ENCODE results near the gene GMPR2.

GMPR2 gene

DNA sequence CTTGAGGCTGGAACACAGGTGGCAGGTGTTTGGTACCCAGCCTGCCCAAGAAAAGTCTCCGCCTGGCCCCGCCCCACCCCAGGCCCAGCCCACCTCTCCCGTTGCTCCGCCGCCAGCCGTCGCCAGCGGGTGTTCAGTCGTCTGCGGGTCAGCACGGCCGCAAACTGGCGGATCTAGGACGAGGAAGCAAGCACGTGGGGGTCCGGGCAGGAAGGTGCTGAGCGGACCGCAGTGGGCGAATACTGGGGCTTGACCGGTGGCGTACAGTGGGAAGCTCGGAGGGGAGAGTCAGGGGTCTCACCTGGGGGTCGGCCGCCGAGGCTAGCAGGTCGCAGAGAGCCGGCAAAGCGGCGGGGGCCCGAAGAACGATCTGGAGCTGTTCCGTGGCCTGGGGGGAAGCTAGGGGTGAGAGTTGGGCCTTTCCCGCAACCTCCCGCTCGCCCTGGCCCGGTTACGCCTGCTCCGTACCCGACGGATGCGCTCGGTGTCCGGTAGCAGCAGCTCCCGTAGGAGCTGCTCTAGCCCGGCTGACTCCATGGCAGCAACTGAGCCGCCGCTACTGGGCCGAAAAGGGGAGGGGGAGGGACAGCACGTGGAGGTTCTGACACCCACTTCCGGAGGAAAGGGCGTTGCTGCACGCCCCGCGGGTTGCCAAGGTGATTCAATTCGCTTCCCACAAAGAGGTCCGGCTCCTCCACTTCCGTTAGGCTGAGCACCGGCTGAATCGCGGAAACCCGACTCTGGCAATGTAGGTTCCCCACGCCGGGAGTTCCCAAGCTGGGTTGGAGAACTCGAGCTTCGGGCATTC, 44.3 kb upstream of the GMPR2 start, which contains the start of gene IPO4:
IPO4 (minus strand) TSS at position 566 of the 808 bp plus-strand sequence; CDS start at position 537, 29 bp downstream.
- Histone ChIP-seq H3K4me1 (ENCODE audit: control insufficient read depth, insufficient read depth, low read depth, low read length) (peaks cover 7% of the 10 kb centered on the region), H2AK5ac (ENCODE audit: low read length, severe bottlenecking) (no peak within 1 kb of the TSS), H2BK12ac (ENCODE audit: low read length in 2 of 2) (no peak within 1 kb of the TSS), H3K4me2 (ENCODE audit: low read length, poor library complexity, severe bottlenecking) (peak within 1 kb of the TSS; percentile 93), H3K4me3 (ENCODE audit: insufficient read depth in 1 of 2, low read depth in 1 of 2, low read length in 2 of 2) (peak within 1 kb of the TSS; percentile 80 to 92), H3K18ac (ENCODE audit: low read depth in 1 of 2, low read length in 2 of 2) (peak within 1 kb of the TSS; percentile 70 to 89), H3K9ac (ENCODE audit: low read length) (peak within 1 kb of the TSS; percentile 94), H3K36me3 (ENCODE audit: control insufficient read depth in 1 of 2, insufficient read depth in 2 of 2, low read depth in 1 of 2, low read length in 2 of 2) (peaks cover 65 to 73% of the 10 kb centered on the region in 2 experiments), H2BK120ac (ENCODE audit: low read depth, low read length) (no peak within 1 kb of the TSS), H3K4ac (ENCODE audit: low read depth in 1 of 2, low read length in 2 of 2) (peak within 1 kb of the TSS; percentile 37 to 89), H3K27ac (ENCODE audit: low read length, poor library complexity, severe bottlenecking) (peak within 1 kb of the TSS; percentile 75), H3K23ac (ENCODE audit: low read length in 2 of 2) (no peak within 1 kb of the TSS), H4K91ac (ENCODE audit: low read length) (peak within 1 kb of the TSS; percentile 46), H3K27me3 (ENCODE audit: control insufficient read depth in 1 of 2, insufficient read depth in 1 of 2, low read length in 2 of 2) (no peaks in the 10 kb centered on the region), H2BK15ac (ENCODE audit: low read depth, poor library complexity, severe bottlenecking) (peak within 1 kb of the TSS; percentile 19), H3K9me3 (ENCODE audit: control insufficient read depth, low read length) (no peaks in the 10 kb centered on the region), H2AFZ (ENCODE audit: low read depth, low read length) (peak within 1 kb of the TSS; percentile 60), H3K79me1 (replicated peaks; ENCODE audit: low read length, poor library complexity, severe bottlenecking) (peaks cover 41% of the 10 kb centered on the region), H2BK5ac (ENCODE audit: low read depth, low read length, poor library complexity, severe bottlenecking) (no peak within 1 kb of the TSS), H4K8ac (ENCODE audit: low read length) (peak within 1 kb of the TSS; percentile 15), H3K14ac (ENCODE audit: low read length in 2 of 2) (peak within 1 kb of the TSS in 1 of 2 experiments; percentile 79)
- under 1% methylated on average over 44 of the region's 65 CpGs for whole genome bisulfite sequencing
- DNase-seq: peak; percentile 98

DNA sequence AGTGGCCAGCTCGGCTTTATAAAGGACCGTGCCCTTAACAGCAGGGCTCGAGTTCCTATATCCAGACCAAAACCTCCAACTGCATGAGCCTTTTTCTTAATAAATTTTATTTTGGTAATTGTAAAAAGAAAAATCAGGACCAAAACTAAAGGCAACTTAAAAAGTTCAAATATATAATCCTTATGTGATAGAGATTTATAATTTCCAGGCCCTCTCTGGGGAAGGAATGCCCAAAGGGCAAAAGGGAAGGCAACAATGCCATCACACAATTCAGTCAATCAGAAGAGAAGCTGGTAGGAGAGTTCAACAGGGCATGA, 43.7 kb upstream of the GMPR2 start:
- Histone ChIP-seq H3K4ac (ENCODE audit: low read depth in 1 of 2, low read length in 2 of 2) (peak overlapping the region in 1 of 2 experiments; percentile 41), H2AFZ (ENCODE audit: low read depth, low read length) (no peak overlapping the region), H2BK15ac (ENCODE audit: low read depth, poor library complexity, severe bottlenecking) (no peak overlapping the region), H3K4me1 (ENCODE audit: control insufficient read depth, insufficient read depth, low read depth, low read length) (peaks cover 7% of the 10 kb centered on the region), H3K9ac (ENCODE audit: low read length) (peak overlapping the region; percentile 94), H3K4me3 (ENCODE audit: insufficient read depth in 1 of 2, low read depth in 1 of 2, low read length in 2 of 2) (peak overlapping the region in 1 of 2 experiments; percentile 92), H4K91ac (ENCODE audit: low read length) (no peak overlapping the region), H2BK120ac (ENCODE audit: low read depth, low read length) (no peak overlapping the region), H3K18ac (ENCODE audit: low read depth in 1 of 2, low read length in 2 of 2) (no peak overlapping the region), H3K4me2 (ENCODE audit: low read length, poor library complexity, severe bottlenecking) (peak overlapping the region; percentile 31), H2BK5ac (ENCODE audit: low read depth, low read length, poor library complexity, severe bottlenecking) (no peak overlapping the region), H3K9me3 (ENCODE audit: control insufficient read depth, low read length) (no peaks in the 10 kb centered on the region), H3K23ac (ENCODE audit: low read length in 2 of 2) (no peak overlapping the region), H2BK12ac (ENCODE audit: low read length in 2 of 2) (no peak overlapping the region), H3K79me1 (replicated peaks; ENCODE audit: low read length, poor library complexity, severe bottlenecking) (peaks cover 42% of the 10 kb centered on the region), H2AK5ac (ENCODE audit: low read length, severe bottlenecking) (no peak overlapping the region), H3K27me3 (ENCODE audit: control insufficient read depth in 1 of 2, insufficient read depth in 1 of 2, low read length in 2 of 2) (no peaks in the 10 kb centered on the region), H3K14ac (ENCODE audit: low read length in 2 of 2) (no peak overlapping the region), H3K36me3 (ENCODE audit: control insufficient read depth in 1 of 2, insufficient read depth in 2 of 2, low read depth in 1 of 2, low read length in 2 of 2) (peaks cover 59 to 70% of the 10 kb centered on the region in 2 experiments), H4K8ac (ENCODE audit: low read length) (no peak overlapping the region), H3K27ac (ENCODE audit: low read length, poor library complexity, severe bottlenecking) (peak overlapping the region; percentile 38)
- no peak for DNase-seq
- WGBS: no CpG with 5 or more reads among the region's 3 CpGs

DNA sequence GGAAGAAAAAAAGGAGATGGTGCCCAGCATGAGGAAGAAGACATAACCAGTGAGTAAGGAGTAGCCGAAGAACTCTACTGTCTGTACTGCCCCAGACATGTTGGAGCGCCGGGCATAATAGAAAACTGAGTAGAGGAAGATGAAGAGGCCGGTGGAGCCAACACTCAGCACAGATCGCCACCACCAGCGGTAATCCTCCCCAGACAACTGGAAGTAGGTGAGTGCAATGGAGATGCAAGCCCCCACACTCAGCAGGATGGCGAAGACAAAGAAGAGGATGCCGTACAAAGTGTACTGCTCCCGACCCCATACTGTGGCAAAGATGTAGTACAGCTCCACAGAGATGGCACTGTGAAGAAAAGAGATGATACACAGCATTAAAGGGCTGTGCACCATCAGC, 43.3 kb upstream of the GMPR2 start:
- Histone ChIP-seq H3K27me3 (ENCODE audit: control insufficient read depth in 1 of 2, insufficient read depth in 1 of 2, low read length in 2 of 2) (no peaks in the 10 kb centered on the region), H3K14ac (ENCODE audit: low read length in 2 of 2) (no peak overlapping the region), H3K9ac (ENCODE audit: low read length) (peak overlapping the region; percentile 94), H2AK5ac (ENCODE audit: low read length, severe bottlenecking) (no peak overlapping the region), H2BK12ac (ENCODE audit: low read length in 2 of 2) (no peak overlapping the region), H3K23ac (ENCODE audit: low read length in 2 of 2) (no peak overlapping the region), H3K4me3 (ENCODE audit: insufficient read depth in 1 of 2, low read depth in 1 of 2, low read length in 2 of 2) (no peak overlapping the region), H3K18ac (ENCODE audit: low read depth in 1 of 2, low read length in 2 of 2) (no peak overlapping the region), H4K8ac (ENCODE audit: low read length) (no peak overlapping the region), H2BK120ac (ENCODE audit: low read depth, low read length) (no peak overlapping the region), H3K9me3 (ENCODE audit: control insufficient read depth, low read length) (no peaks in the 10 kb centered on the region), H3K4ac (ENCODE audit: low read depth in 1 of 2, low read length in 2 of 2) (no peak overlapping the region), H2BK15ac (ENCODE audit: low read depth, poor library complexity, severe bottlenecking) (no peak overlapping the region), H3K36me3 (ENCODE audit: control insufficient read depth in 1 of 2, insufficient read depth in 2 of 2, low read depth in 1 of 2, low read length in 2 of 2) (peaks cover 55 to 68% of the 10 kb centered on the region in 2 experiments), H3K4me1 (ENCODE audit: control insufficient read depth, insufficient read depth, low read depth, low read length) (peaks cover 8% of the 10 kb centered on the region), H3K4me2 (ENCODE audit: low read length, poor library complexity, severe bottlenecking) (no peak overlapping the region), H3K79me1 (replicated peaks; ENCODE audit: low read length, poor library complexity, severe bottlenecking) (peaks cover 40% of the 10 kb centered on the region), H2AFZ (ENCODE audit: low read depth, low read length) (no peak overlapping the region), H4K91ac (ENCODE audit: low read length) (no peak overlapping the region), H2BK5ac (ENCODE audit: low read depth, low read length, poor library complexity, severe bottlenecking) (no peak overlapping the region), H3K27ac (ENCODE audit: low read length, poor library complexity, severe bottlenecking) (no peak overlapping the region)
- WGBS: 95% methylated on average over 9 of the region's 9 CpGs
- DNase-seq: no peak

DNA sequence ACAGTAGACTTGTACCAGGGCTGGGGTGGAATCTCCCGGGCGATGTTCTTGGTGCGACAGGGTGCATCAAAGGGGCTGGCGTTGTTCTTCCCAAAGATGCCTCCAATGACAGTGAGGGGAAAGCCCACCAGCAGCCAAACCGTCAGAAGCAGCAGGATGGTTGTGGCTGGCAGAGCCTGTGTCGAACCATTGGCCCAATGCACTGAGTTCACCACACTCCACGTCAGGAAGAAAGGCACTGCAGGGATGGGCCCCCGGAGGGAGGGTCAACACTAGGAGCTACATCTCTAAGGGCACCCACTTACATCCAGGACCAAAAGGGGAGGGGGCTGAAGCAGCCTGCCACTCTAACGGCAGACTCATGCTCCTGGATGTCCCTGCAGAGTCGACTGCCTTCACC, 42.3 kb upstream of the GMPR2 start:
- H3K79me1 ChIP-seq (replicated peaks; ENCODE audit: low read length, poor library complexity, severe bottlenecking): peaks cover 40% of the 10 kb centered on the region
- DNase-seq: no peak
- no peaks in the 10 kb centered on the region for H3K9me3 ChIP-seq (ENCODE audit: control insufficient read depth, low read length)
- H3K27me3 ChIP-seq (ENCODE audit: control insufficient read depth in 1 of 2, insufficient read depth in 1 of 2, low read length in 2 of 2): no peaks in the 10 kb centered on the region
- H3K4me2 ChIP-seq (ENCODE audit: low read length, poor library complexity, severe bottlenecking): no peak overlapping the region
- H2BK12ac ChIP-seq (ENCODE audit: low read length in 2 of 2): no peak overlapping the region
- peaks cover 14% of the 10 kb centered on the region for H3K4me1 ChIP-seq (ENCODE audit: control insufficient read depth, insufficient read depth, low read depth, low read length)
- peaks cover 45 to 58% of the 10 kb centered on the region in 2 experiments for H3K36me3 ChIP-seq (ENCODE audit: control insufficient read depth in 1 of 2, insufficient read depth in 2 of 2, low read depth in 1 of 2, low read length in 2 of 2)
- 96% methylated on average over 8 of the region's 10 CpGs for WGBS
- H2AFZ ChIP-seq (ENCODE audit: low read depth, low read length): no peak overlapping the region
- no peak overlapping the region for H3K4ac ChIP-seq (ENCODE audit: low read depth in 1 of 2, low read length in 2 of 2)
- no peak overlapping the region for H4K91ac ChIP-seq (ENCODE audit: low read length)
- no peak overlapping the region for H3K23ac ChIP-seq (ENCODE audit: low read length in 2 of 2)
- H3K4me3 ChIP-seq (ENCODE audit: insufficient read depth in 1 of 2, low read depth in 1 of 2, low read length in 2 of 2): peak overlapping the region in 1 of 2 experiments; percentile 9
- H2BK5ac ChIP-seq (ENCODE audit: low read depth, low read length, poor library complexity, severe bottlenecking): no peak overlapping the region
- H3K18ac ChIP-seq (ENCODE audit: low read depth in 1 of 2, low read length in 2 of 2): no peak overlapping the region
- H2BK120ac ChIP-seq (ENCODE audit: low read depth, low read length): no peak overlapping the region
- H3K27ac ChIP-seq (ENCODE audit: low read length, poor library complexity, severe bottlenecking): no peak overlapping the region
- no peak overlapping the region for H4K8ac ChIP-seq (ENCODE audit: low read length)
- no peak overlapping the region for H3K14ac ChIP-seq (ENCODE audit: low read length in 2 of 2)
- no peak overlapping the region for H2BK15ac ChIP-seq (ENCODE audit: low read depth, poor library complexity, severe bottlenecking)
- no peak overlapping the region for H3K9ac ChIP-seq (ENCODE audit: low read length)
- no peak overlapping the region for H2AK5ac ChIP-seq (ENCODE audit: low read length, severe bottlenecking)

Measured in mesenchymal stem cell (in vitro differentiated cells and primary cell).